Measurements from ENCODE around the gene WDR90. TPM values are rescaled to one million over a fixed set of nuclear protein-coding genes. Genes with fewer than 3 reads are reported as not detected.

Gene WDR90
- total and polyA plus RNA-seq, 8 donors: 19.9 to 114 (median 30.5) TPM

- H3K27ac ChIP-seq: no peak overlapping the region
- DNase-seq: no peak
- H3K9me3 ChIP-seq: no peaks in the 10 kb centered on the region
- TF ChIP-seq POLR2AphosphoS5 (IDR thresholded peaks at IDR 0.05) (no peak), POLR2A (IDR thresholded peaks at IDR 0.05) (no peak), EP300 (IDR thresholded peaks at IDR 0.05) (no peak)
- TF ChIP-seq, protein P1, sequence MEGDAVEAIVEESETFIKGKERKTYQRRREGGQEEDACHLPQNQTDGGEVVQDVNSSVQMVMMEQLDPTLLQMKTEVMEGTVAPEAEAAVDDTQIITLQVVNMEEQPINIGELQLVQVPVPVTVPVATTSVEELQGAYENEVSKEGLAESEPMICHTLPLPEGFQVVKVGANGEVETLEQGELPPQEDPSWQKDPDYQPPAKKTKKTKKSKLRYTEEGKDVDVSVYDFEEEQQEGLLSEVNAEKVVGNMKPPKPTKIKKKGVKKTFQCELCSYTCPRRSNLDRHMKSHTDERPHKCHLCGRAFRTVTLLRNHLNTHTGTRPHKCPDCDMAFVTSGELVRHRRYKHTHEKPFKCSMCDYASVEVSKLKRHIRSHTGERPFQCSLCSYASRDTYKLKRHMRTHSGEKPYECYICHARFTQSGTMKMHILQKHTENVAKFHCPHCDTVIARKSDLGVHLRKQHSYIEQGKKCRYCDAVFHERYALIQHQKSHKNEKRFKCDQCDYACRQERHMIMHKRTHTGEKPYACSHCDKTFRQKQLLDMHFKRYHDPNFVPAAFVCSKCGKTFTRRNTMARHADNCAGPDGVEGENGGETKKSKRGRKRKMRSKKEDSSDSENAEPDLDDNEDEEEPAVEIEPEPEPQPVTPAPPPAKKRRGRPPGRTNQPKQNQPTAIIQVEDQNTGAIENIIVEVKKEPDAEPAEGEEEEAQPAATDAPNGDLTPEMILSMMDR (IDR thresholded peaks at IDR 0.05): no peak
- intact Hi-C loops (cut with DNase I; ENCODE audit: low total_unique reads): no loop called here
- peaks cover 7 to 44% (median 34%) of the 10 kb centered on the region in 4 donors for H3K36me3 ChIP-seq
- H3K4me3 ChIP-seq: no peak overlapping the region
- peaks cover 15 to 26% (median 22%) of the 10 kb centered on the region in 4 donors for H3K4me1 ChIP-seq
- no peaks in the 10 kb centered on the region for H3K27me3 ChIP-seq
- 71 to 81% (median 74%) methylated on average over 21 to 41 of the region's 41 CpGs for WGBS, 5 donors
These were observed 28.3 kb upstream of the WDR90 start for GRCh38 chr16:620700-621525.

GRCh38 chr16:621526-622105 lies 27.5 kb upstream of the WDR90 start:
- H3K27ac ChIP-seq: peak overlapping the region in 2 of 5 donors; percentile 7 to 42
- no peaks in the 10 kb centered on the region for H3K9me3 ChIP-seq
- H3K4me1 ChIP-seq: peaks cover 15 to 24% (median 20%) of the 10 kb centered on the region in 4 donors
- peak in 1 of 2 donors; percentile 50 for DNase-seq
- 41 to 75% (median 55%) methylated on average over 7 to 21 of the region's 21 CpGs for WGBS, 5 donors
- H3K27me3 ChIP-seq: no peaks in the 10 kb centered on the region
- H3K36me3 ChIP-seq: peaks cover 9 to 50% (median 40%) of the 10 kb centered on the region in 4 donors
- no peak overlapping the region for H3K4me3 ChIP-seq
- no peak for TF ChIP-seq EP300 (IDR thresholded peaks at IDR 0.05)
- TF ChIP-seq POLR2AphosphoS5 (IDR thresholded peaks at IDR 0.05): no peak
- TF ChIP-seq POLR2A (IDR thresholded peaks at IDR 0.05): no peak
- TF ChIP-seq, protein P1 (IDR thresholded peaks at IDR 0.05): no peak
- intact Hi-C loops (cut with DNase I; ENCODE audit: low total_unique reads): no loop called here

DNA sequence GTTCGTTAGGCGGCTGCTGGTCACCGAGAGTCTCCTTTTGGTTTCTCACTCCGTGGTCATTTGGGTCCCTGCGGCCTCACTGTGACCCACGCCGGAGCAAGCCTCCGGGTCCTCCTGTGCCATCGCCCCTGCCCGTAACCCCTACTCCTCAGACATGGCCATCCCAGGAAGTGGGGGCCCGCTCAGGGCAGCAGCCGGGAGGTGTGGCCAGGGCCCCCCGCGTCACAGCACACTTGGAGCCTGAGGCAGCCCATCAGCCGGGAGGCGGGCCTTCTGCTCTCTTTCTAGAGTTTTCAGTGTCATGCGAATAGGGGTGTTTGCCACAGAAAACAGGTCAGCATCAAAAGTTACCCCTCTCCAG lies 26.3 kb upstream of the WDR90 start:
- H3K9me3 ChIP-seq: no peaks in the 10 kb centered on the region
- peak overlapping the region in 1 of 5 donors; percentile 42 for H3K27ac ChIP-seq
- H3K27me3 ChIP-seq: no peaks in the 10 kb centered on the region
- no peak for DNase-seq
- TF ChIP-seq, protein P1 (IDR thresholded peaks at IDR 0.05): no peak
- TF ChIP-seq POLR2A (IDR thresholded peaks at IDR 0.05) (no peak), POLR2AphosphoS5 (IDR thresholded peaks at IDR 0.05) (no peak), EP300 (IDR thresholded peaks at IDR 0.05) (no peak)
- 93 to 96% (median 94%) methylated on average over 17 of the region's 17 CpGs for WGBS, 5 donors
- H3K4me1 ChIP-seq: peaks cover 15 to 26% (median 22%) of the 10 kb centered on the region in 4 donors
- peaks cover 13 to 51% (median 41%) of the 10 kb centered on the region in 4 donors for H3K36me3 ChIP-seq
- intact Hi-C loops (cut with DNase I; ENCODE audit: low total_unique reads): no loop called here
- no peak overlapping the region for H3K4me3 ChIP-seq

DNA sequence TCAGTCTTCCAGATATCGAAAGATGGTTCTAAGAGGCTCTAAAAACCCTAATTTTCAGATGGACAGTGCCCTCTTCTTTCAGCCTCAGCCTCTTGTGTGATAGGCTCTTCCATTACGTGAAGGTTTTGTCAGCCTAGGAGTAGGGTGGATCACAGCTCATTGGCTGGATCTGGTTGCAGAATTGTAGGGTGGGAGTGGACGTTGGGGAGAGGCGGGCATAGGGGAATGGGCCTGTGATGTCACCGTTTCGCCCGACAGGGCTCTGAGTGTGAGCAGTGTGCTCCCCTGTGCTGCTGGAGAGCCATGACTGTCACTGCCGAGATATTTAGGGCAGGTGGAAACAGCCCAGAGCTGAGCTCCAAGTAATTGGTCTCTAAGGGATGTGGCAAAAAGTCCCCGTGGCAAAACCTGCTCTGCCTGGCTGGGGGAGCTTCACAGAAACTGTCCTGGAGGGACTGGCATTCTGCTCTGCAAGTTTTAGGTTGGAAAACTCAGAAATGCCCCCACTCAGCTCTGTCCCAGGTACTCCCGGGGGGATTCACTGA lies 24.6 kb upstream of the WDR90 start:
- no peaks in the 10 kb centered on the region for H3K9me3 ChIP-seq
- WGBS, 5 donors: 84 to 90% (median 86%) methylated on average over 9 to 10 of the region's 10 CpGs

More for the DNA sequence above, 24.6 kb upstream of the WDR90 start:
- no peak for DNase-seq
- intact Hi-C loops (cut with DNase I; ENCODE audit: low total_unique reads): no loop called here
- TF ChIP-seq, protein P1 (IDR thresholded peaks at IDR 0.05): no peak
- TF ChIP-seq EP300 (IDR thresholded peaks at IDR 0.05) (no peak), POLR2A (IDR thresholded peaks at IDR 0.05) (no peak), POLR2AphosphoS5 (IDR thresholded peaks at IDR 0.05) (no peak)
- no peaks in the 10 kb centered on the region for H3K27me3 ChIP-seq
- H3K27ac ChIP-seq: no peak overlapping the region
- peaks cover 19 to 58% (median 49%) of the 10 kb centered on the region in 4 donors for H3K36me3 ChIP-seq
- H3K4me3 ChIP-seq: no peak overlapping the region
- peaks cover 21 to 31% (median 26%) of the 10 kb centered on the region in 4 donors for H3K4me1 ChIP-seq

Data from stomach (tissue), 9 donors.